ENCODE measurements around the gene LDLRAD3. TPM values are rescaled to one million over a fixed set of nuclear protein-coding genes. Genes with fewer than 3 reads are reported as not detected.

The LDLRAD3 gene
- total RNA-seq, 1 experiment from 2014 or later: 19.0 TPM

- no peak overlapping the region for H3K4me3 ChIP-seq (replicated peaks in 1 of 2; ENCODE audit: low read depth in 1 of 2, low read length in 2 of 2)
- intact Hi-C loops (cut with micrococcal nuclease): no loop called here
- H3K36me3 ChIP-seq (ENCODE audit: control insufficient read depth in 1 of 2, insufficient read depth in 2 of 2, low read length in 2 of 2): no peaks in the 10 kb centered on the region
- no peak overlapping the region for H3K4me2 ChIP-seq (ENCODE audit: low read length)
- RAD21 ChIA-PET (ENCODE audit: low non-redundant PET in 1 of 2, low total read pairs in 2 of 2, uncharacterized antibody in 2 of 2, unreplicated experiment in 2 of 2): no interaction called here
- H3K9me2 ChIP-seq (ENCODE audit: insufficient read depth): no peaks in the 10 kb centered on the region
- no peaks in the 10 kb centered on the region for H3K79me2 ChIP-seq (ENCODE audit: insufficient read depth, low read length)
- no peak overlapping the region for H3K9ac ChIP-seq (ENCODE audit: low read length)
- H4K20me1 ChIP-seq (ENCODE audit: insufficient read depth): no peaks in the 10 kb centered on the region
- H3K9me3 ChIP-seq (ENCODE audit: control insufficient read depth in 1 of 2, insufficient read depth in 1 of 2, low read depth in 1 of 2, low read length in 2 of 2): no peaks in the 10 kb centered on the region
- H3K27me3 ChIP-seq (ENCODE audit: insufficient read depth, low read length): 0 out of 2 replicates have a peak, but pooled peaks cover 5% of the 10 kb centered on the region
- ATAC-seq (no peak), DNase-seq (ENCODE audit: low read depth, low spot score) (no peak)
- POLR2A ChIA-PET: no interaction called here
- CTCF ChIA-PET: no interaction called here
- H2AFZ ChIP-seq (ENCODE audit: low read depth, low read length, poor library complexity, severe bottlenecking): no peak overlapping the region
- H3K4me1 ChIP-seq (ENCODE audit: control insufficient read depth in 1 of 2, insufficient read depth in 2 of 2, low read length in 2 of 2): peaks cover 4 to 5% of the 10 kb centered on the region in 2 experiments
- no peak overlapping the region for H3K27ac ChIP-seq (ENCODE audit: low read depth, low read length)
- TF ChIP-seq ZNF274 (IDR thresholded peaks at IDR 0.05; ENCODE audit: low read depth, low read length) (no peak), YY1 (IDR thresholded peaks at IDR 0.05; ENCODE audit: extremely low read depth, insufficient replicate concordance, low read depth, low read length) (no peak), POLR2A (IDR thresholded peaks at IDR 0.05; ENCODE audit: borderline replicate concordance, extremely low read depth, insufficient read depth, insufficient read length) (no peak), SRF (IDR thresholded peaks at IDR 0.05; ENCODE audit: low read depth) (no peak), POLR2AphosphoS5 (IDR thresholded peaks at IDR 0.05; ENCODE audit: low read depth, low read length) (no peak), REST (IDR thresholded peaks at IDR 0.05; ENCODE audit: low read depth) (no peak), ELF1 (IDR thresholded peaks at IDR 0.05; ENCODE audit: borderline replicate concordance, low read depth) (no peak), RAD21 (IDR thresholded peaks at IDR 0.05; ENCODE audit: low read depth) (no peak), CEBPB (IDR thresholded peaks at IDR 0.05; ENCODE audit: low read depth) (no peak), ATF3 (IDR thresholded peaks at IDR 0.05) (no peak)
- BruUV-seq (replicated peaks): no TSS peak
Measured at GRCh38 chr11:35932681-35933319, 11.1 kb upstream of the LDLRAD3 start.
